ENCODE measurements around the gene ZNF835. TPM values are rescaled to one million over a fixed set of nuclear protein-coding genes. Genes with fewer than 3 reads are reported as not detected.

Gene ZNF835
- polyA plus RNA-seq, 2 of the 4 experiments (the other 2 are of a cell fraction), result not detected

- ChIA-PET CTCF (interaction anchor here (0.9 kb wide), 1 partner anchor 17 kb away, joined by 3 read pairs; no protein-coding TSS in a partner anchor), POLR2A (no interaction called here)
- ATAC-seq (no peak), FAIRE-seq (no peak), DNase-seq (ENCODE audit: low read depth in 1 of 2, low spot score in 1 of 2) (no peak)
- WGBS (ENCODE audit: missing lambda C conversion rate), result 62% methylated on average over 47 of the region's 60 CpGs
- no peak for TF ChIP-seq JUNB (IDR thresholded peaks at IDR 0.05)
- no peak for TF ChIP-seq SREBF2 (IDR thresholded peaks at IDR 0.05)
- TF ChIP-seq RFX5 (IDR thresholded peaks at IDR 0.05), result no peak
- TF ChIP-seq ESRRA (IDR thresholded peaks at IDR 0.05; ENCODE audit: borderline replicate concordance, low read length), result no peak
- no peak for TF ChIP-seq CHD2 (IDR thresholded peaks at IDR 0.05; ENCODE audit: low read length, partially characterized antibody)
- no peak for TF ChIP-seq POLR2A (IDR thresholded peaks at IDR 0.05; ENCODE audit: low read length)
- no peak for TF ChIP-seq RNF2 (IDR thresholded peaks at IDR 0.05; ENCODE audit: borderline replicate concordance, low read depth)
- TF ChIP-seq CBX8 (IDR thresholded peaks at IDR 0.05), result no peak
- TF ChIP-seq HMGXB4 (CRISPR knock-in tag; IDR thresholded peaks at IDR 0.05; ENCODE audit: borderline replicate concordance), result no peak
- no peak for TF ChIP-seq POLR2AphosphoS2 (conservative IDR thresholded peaks at IDR 0.05; ENCODE audit: low read length)
- TF ChIP-seq HDAC2 (IDR thresholded peaks at IDR 0.05), result no peak
- no peak for TF ChIP-seq KDM5A (IDR thresholded peaks at IDR 0.05)
- no peak for TF ChIP-seq ZNF302 (CRISPR knock-in tag; IDR thresholded peaks at IDR 0.05)
- TF ChIP-seq, protein P1, sequence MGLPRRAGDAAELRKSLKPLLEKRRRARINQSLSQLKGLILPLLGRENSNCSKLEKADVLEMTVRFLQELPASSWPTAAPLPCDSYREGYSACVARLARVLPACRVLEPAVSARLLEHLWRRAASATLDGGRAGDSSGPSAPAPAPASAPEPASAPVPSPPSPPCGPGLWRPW (IDR thresholded peaks at IDR 0.05), result no peak
- no peak for TF ChIP-seq RARB (CRISPR knock-in tag; IDR thresholded peaks at IDR 0.05)
- no peak for TF ChIP-seq BCL3 (IDR thresholded peaks at IDR 0.05)
- TF ChIP-seq CBX2 (IDR thresholded peaks at IDR 0.05; ENCODE audit: borderline replicate concordance, low read depth), result no peak
- TF ChIP-seq BHLHE40 (IDR thresholded peaks at IDR 0.05; ENCODE audit: low read depth, low read length), result no peak
- Histone ChIP-seq H3K4me3 (no peak within 1 kb of the TSS), H3K9me3 (peaks cover 67% of the 10 kb centered on the region), H3K4me1 (no peaks in the 10 kb centered on the region), H3K4me2 (no peak within 1 kb of the TSS), H3K27ac (no peak within 1 kb of the TSS)
Measured at GRCh38 chr19:56642711-56643459, 28.7 kb downstream of the ZNF835 start, which contains the start of gene SMIM17. Gene SMIM17, plus strand, starts transcription at chr19:56643159. Its CDS starts 2,509 bp downstream, at chr19:56645668.

DNA sequence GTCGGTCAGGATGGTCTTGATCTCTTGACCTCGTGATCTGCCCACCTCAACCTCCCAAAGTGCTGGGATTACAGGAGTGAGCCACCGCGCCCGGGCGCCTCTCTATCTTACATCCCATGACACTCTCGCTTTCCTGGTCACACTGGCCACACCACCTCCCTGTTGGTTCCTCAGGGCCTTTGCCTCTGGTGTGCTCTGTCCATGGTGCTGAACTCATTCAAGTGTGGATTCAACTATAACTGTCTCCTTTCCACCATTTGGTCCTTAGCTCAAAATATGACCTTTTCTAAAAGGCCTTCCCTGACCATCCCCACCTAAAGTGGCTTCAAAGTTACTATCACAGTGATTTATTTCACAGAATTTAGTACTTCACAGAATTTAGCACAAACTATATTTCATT, 32.3 kb downstream of the ZNF835 start:
- POLR2A ChIA-PET, result no interaction called here
- H3K27ac ChIP-seq, result no peak overlapping the region
- FAIRE-seq (peak; percentile 49), DNase-seq (ENCODE audit: low read depth in 1 of 2, low spot score in 1 of 2) (no peak), ATAC-seq (no peak)
- CTCF ChIA-PET, result no interaction called here
- WGBS (ENCODE audit: missing lambda C conversion rate), result 42% methylated on average over 7 of the region's 7 CpGs
- peaks cover 72% of the 10 kb centered on the region for H3K9me3 ChIP-seq
- H3K4me2 ChIP-seq, result no peak overlapping the region
- no peak overlapping the region for H3K4me3 ChIP-seq
- no peaks in the 10 kb centered on the region for H3K4me1 ChIP-seq
- TF ChIP-seq JUNB (IDR thresholded peaks at IDR 0.05) (no peak), REST (IDR thresholded peaks at IDR 0.05) (peak; percentile 77), CBX8 (IDR thresholded peaks at IDR 0.05) (no peak), ATOH8 (CRISPR knock-in tag; IDR thresholded peaks at IDR 0.05; ENCODE audit: low read depth) (no peak), ZNF302 (CRISPR knock-in tag; IDR thresholded peaks at IDR 0.05) (no peak)
